ENCODE data around the gene FAM200B. TPM values are rescaled to one million over a fixed set of nuclear protein-coding genes. Genes with fewer than 3 reads are reported as not detected.

Gene FAM200B
- total RNA-seq, 1 donor from 2014 or later = 29.1 TPM

- no peak overlapping the region for H3K4me3 ChIP-seq
- H3K4me1 ChIP-seq = no peaks in the 10 kb centered on the region
- no peaks in the 10 kb centered on the region for H3K36me3 ChIP-seq
- intact Hi-C loops (cut with micrococcal nuclease) = no loop called here
- no peak for TF ChIP-seq CTCF (IDR thresholded peaks at IDR 0.05; ENCODE audit: borderline replicate concordance)
- no peak overlapping the region for H3K27ac ChIP-seq (replicated peaks)
- DNase-seq = no peak
- peaks cover 3% of the 10 kb centered on the region for H3K9me3 ChIP-seq (replicated peaks)
- H3K27me3 ChIP-seq (ENCODE audit: low read depth) = no peaks in the 10 kb centered on the region
Observed at GRCh38 chr4:15736514-15737050, 55.0 kb downstream of the FAM200B start.

DNA sequence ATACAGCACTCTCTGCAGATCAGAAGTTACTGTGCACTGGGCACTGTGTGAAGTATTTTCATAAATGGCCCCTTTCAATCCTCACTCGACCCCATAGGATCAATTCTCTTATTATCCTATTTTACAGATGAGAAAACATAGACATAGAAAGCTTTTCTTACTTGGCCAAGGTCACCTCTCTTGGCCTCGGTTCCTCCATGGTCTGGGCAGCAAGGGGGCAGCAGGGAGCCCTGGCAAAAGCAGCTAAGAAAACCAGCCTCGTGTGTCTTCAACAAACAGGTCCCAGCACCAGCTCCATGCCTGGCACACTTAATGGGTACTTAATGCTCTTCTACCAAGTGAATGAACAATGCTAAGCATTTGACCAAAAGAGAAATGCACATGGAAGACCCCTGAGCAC lies 55.6 kb downstream of the FAM200B start:
- Histone ChIP-seq H3K36me3 (no peaks in the 10 kb centered on the region), H3K27ac (replicated peaks) (no peak overlapping the region), H3K9me3 (replicated peaks) (peaks cover 10% of the 10 kb centered on the region), H3K27me3 (ENCODE audit: low read depth) (no peaks in the 10 kb centered on the region), H3K4me1 (no peaks in the 10 kb centered on the region), H3K4me3 (no peak overlapping the region)
- intact Hi-C loops (cut with micrococcal nuclease) = no loop called here
- DNase-seq = no peak
- TF ChIP-seq CTCF (IDR thresholded peaks at IDR 0.05; ENCODE audit: borderline replicate concordance) = no peak

- DNase-seq = no peak
- Histone ChIP-seq H3K27ac (replicated peaks) (no peak overlapping the region), H3K27me3 (ENCODE audit: low read depth) (no peaks in the 10 kb centered on the region), H3K36me3 (no peaks in the 10 kb centered on the region), H3K9me3 (replicated peaks) (peaks cover 16% of the 10 kb centered on the region), H3K4me1 (no peaks in the 10 kb centered on the region), H3K4me3 (no peak overlapping the region)
- intact Hi-C loops (cut with micrococcal nuclease) = no loop called here
- no peak for TF ChIP-seq CTCF (IDR thresholded peaks at IDR 0.05; ENCODE audit: borderline replicate concordance)
Observed at GRCh38 chr4:15738877-15739276, 57.2 kb downstream of the FAM200B start.

Other genes starting within 250 kb of the FAM200B start
- gene CC2D2A, start 211.9 kb upstream of the FAM200B start, total RNA-seq = 9.6 TPM
- gene FBXL5, start 26.5 kb upstream of the FAM200B start, total RNA-seq = 91.6 TPM
- 2.7 TPM for gene BST1, start 21.2 kb downstream of the FAM200B start, total RNA-seq
- gene CD38, start 96.5 kb downstream of the FAM200B start, total RNA-seq = 1.5 TPM

Data from left ventricle myocardium inferior (tissue), 1 donor.